COLO668 (cell line): Measurements from ENCODE around the gene UVSSA.

Experiments
- DNase-seq: peaks from one replicate; lab custom pipeline; 2025; ENCODE audit not compliant: unreplicated experiment; lab: John Stamatoyannopoulos, UW

Gene UVSSA

GRCh38 chr4:1345903-1346780, 866 bp upstream of the UVSSA start:
- DNase-seq, result peak; percentile 64

GRCh38 chr4:1347410-1347864, 429 bp downstream of the UVSSA start:
- DNase-seq, result peak; percentile 79

- DNase-seq, result no peak
These were observed 1.1 kb downstream of the UVSSA start for GRCh38 chr4:1348014-1348513.

DNA sequence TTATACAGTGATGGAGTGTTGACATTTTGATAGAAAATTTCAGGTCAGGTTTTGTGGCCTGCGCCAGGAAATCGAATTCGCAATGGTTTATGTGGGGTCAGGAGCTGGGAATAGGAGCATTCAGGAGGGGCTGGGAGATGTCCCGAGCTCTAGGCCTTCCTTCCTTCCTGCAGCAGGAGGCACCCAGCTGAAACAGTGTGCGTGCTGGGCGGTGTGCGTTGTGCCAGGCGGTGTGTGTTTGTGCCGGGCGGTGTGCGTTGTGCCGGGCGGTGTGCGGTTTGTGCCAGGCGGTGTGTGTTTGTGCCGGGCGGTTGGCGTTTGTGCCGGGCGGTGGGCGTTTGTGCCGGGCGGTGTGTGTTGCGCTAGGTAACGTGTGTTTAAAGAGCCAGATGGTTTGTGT, 1.7 kb downstream of the UVSSA start:
- no peak for DNase-seq

- no peak for DNase-seq
These were observed 2.6 kb downstream of the UVSSA start for GRCh38 chr4:1349359-1350168.

- DNase-seq, result no peak
These were observed 3.1 kb downstream of the UVSSA start for GRCh38 chr4:1350169-1350520.

DNA sequence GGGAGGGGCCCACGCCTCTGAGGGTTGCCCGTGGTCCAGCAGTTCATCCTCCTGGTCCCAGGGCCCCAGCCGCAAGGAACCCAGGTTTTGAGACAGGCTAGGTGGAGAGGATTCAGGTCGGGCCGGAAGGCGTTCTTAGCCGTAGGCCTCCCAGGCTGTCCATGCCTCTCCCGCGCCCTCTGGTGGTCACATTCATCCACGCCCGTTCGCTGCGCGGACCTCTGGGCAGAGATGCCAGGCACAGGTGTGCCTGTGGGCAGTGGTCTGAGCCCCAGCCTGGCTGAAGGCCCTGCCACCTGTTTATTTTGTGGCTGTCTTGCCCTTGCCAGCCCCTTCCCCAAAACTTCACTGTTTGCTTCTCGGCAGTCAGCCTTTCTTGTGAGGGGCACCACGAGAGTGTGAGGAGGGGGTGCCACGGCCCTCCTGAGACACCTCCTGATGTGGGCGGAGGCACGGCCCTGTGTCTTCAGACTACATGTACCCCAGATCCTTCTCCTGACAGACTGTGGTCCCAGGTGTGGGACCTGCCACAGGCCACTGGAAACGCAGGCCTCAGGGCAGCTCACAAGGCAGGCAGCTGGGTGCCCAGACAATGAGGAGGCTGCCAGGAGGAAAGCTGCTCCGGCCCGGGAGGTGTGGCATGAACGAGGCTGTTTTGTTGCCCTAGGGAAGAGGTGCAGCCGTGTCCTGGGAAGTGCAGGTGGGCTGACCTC, 5.0 kb downstream of the UVSSA start:
- DNase-seq, result peak; percentile 85

DNA sequence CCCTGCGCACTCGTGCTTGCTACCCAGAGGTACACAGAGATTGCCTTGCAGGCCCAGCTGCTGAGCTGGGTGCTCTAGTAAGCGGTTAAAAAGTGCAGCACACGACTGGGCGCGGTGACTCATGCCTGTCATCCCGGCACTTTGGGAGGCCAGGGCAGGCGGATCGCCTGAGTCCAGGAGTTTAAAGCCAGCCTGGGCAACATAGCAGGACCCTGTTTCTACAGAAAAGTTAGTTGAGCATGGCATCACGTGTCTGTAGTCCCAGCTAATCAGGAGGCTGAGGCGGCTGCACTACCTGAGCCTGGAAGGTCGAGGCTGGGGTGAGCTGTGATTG, 5.5 kb downstream of the UVSSA start:
- no peak for DNase-seq

- DNase-seq, result no peak
These were observed 6.4 kb downstream of the UVSSA start for GRCh38 chr4:1353186-1354055.

DNA sequence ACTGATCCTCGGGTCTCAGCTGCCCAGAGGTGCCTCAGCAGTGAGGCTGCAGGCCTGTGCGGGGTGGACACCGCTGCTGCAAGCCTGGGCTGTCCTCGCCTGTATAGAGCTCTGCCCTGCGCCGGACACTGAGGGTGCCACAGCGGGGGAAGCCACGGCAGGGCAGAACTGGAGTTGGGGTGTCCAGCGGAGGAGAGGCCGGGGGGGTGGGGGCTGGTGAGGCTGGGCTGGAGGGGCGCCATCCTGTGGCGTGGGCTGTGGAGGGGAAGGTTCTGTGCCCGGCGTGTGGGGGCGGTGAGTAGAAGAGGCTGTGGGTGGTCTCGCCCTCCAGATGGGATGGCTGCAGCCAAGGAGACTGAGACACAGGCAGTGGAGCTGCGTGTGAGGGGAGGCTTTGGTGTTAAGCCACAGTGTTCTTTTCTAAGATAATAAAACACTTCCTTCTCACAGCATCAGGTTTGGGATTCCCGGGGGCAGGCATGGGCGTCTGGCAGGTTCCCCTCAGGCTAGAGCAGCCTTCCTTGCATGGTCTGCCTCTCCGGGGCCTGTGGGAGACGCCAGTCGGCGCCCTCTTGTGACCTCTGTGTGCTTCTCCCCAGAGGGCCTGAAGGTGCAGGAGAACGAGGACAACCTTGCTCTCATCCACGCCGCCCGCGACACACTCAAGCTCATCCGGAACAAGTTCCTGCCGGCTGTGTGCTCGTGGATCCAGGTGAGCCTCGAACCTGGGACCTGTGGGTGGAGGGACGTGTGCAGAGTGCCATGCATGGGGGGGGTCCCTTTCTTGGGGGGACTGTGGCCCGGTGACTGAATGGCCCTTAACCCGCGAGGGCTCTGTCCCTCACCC, 7.4 kb downstream of the UVSSA start:
- no peak for DNase-seq

- no peak for DNase-seq
These were observed 7.9 kb downstream of the UVSSA start for GRCh38 chr4:1354983-1355275.

DNA sequence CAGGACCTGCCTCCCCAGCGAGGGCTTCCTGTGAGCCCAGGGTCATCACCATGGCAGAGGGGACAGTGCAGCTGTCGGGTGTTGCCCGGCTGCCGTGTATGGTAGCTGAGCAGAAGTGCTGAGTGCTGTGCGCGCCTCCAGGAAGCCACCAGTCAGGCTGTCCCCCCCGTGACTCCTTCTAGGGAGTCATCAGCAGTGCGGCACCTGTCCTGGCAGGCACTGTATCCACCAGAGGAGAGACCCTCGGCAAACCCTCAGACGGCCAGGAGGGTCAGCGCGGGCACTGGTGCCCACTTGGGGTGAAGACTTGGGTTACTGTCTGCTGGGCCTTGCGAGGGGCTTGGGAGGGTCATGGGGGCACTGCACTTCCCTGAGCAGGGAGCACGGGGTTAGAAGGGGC, 8.4 kb downstream of the UVSSA start:
- DNase-seq, result no peak

- peak; percentile 49 for DNase-seq
These were observed 9.4 kb downstream of the UVSSA start for GRCh38 chr4:1356181-1356998.

DNA sequence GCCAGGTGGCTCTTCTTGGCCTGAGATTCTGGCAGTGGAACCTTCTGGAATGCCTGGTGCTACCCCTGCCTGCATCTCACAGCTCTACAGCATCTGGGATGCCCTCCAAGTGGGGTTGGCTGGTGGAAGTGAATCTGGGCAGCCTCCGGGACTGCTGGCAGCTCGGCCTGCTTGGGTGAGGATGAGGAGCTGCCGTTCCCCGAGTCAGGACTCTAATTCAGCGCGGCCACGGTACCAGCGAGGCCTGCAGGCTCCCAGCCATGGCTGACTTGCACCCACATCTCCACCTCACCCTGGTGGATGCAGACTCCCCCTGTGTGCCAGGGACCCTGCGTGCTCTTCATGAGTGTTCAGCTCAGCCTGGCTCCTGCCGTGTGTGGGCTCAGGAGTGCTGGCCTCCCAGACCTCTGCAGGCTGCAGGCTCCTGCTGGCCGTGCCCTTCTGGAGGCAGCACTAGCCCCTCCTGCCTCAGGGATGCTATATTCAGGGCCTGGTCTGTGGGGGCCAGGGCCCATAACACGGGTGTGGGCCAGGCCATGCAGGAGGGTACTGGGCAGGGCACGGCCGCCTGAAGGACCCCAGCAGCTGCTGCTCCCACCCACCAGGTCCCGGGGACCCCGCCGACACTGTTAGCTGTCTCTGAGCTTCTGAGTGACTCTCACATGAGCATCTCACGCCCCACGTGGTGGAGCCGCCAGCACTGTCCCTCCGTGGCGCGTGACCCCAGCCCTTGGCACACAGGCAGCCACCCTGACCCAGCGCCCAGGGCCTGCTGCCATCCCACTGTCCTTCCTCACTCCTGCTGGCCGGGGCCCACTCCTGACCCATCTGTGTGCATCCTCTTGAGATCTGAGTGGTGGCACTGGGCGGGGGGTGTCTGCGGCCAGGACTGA, 10.6 kb downstream of the UVSSA start:
- no peak for DNase-seq

DNA sequence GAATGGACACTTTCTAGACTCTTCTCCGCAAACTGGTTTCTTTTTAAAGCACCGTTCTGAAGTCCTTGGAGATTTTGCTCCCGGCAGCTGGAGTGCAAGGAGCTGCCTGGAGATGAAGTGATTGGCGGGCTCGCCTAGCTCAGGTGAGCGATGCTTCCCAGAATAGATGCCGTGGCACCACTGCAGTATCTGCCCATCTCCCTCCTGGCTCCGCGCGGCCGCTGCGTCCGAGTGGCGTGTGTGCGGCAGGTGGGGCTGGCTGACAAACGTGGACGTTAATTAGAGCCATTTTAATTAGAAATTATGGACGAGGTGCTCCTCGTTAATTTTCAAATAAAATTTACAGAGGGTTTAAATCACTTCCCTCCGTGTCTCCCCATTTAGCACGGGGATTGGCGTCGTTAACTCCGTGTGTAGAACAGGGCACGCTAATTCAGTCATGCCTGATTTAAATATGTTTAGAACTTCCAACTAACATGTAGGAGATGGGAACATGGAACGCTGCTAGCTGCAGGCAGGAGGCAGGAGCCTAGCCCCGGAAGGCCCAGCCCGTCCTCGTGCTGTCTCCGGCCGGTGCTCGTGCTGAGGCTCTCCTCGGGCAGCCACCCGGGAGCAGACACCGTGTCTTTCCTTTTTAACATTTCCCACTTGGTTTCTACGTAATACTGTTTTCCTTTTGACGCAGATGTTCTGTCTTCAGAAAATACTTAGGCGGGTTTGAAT, 11.6 kb downstream of the UVSSA start:
- no peak for DNase-seq

GRCh38 chr4:1359144-1359501, 12.1 kb downstream of the UVSSA start:
- no peak for DNase-seq

GRCh38 chr4:1359976-1360375, 13.0 kb downstream of the UVSSA start:
- no peak for DNase-seq
